HUES48 (cell line): ENCODE data around the gene NOG.

ENCODE experiments used
- H3K27ac ChIP-seq: one replicate; pipeline ENCODE4 v1.7.0; 2013; ENCODE audit warnings: low read depth, low read length, inconsistent platforms
- H3K27me3 ChIP-seq: 2 replicates; pipeline ENCODE4 v1.6.1; 2013; ENCODE audit warnings: mild to moderate bottlenecking, low read length; ENCODE audit not compliant: control insufficient read depth, insufficient read depth
- H3K36me3 ChIP-seq: 2 replicates; pipeline ENCODE4 v1.6.1; 2013; ENCODE audit warnings: low read length; ENCODE audit not compliant: control insufficient read depth, insufficient read depth
- H3K4me1 ChIP-seq: 2 replicates; pipeline ENCODE4 v1.6.1; 2013; ENCODE audit warnings: mild to moderate bottlenecking, low read length; ENCODE audit not compliant: control insufficient read depth, insufficient read depth
- H3K4me3 ChIP-seq: 2 replicates; pipeline ENCODE4 v1.5.1; 2013; ENCODE audit warnings: mild to moderate bottlenecking, low read depth, low read length
- H3K9ac ChIP-seq: 2 replicates; pipeline ENCODE4 v1.6.1; 2013; ENCODE audit warnings: mild to moderate bottlenecking, low read depth, low read length, moderate library complexity
- H3K9me3 ChIP-seq: 2 replicates; pipeline ENCODE4 v1.6.1; 2013; ENCODE audit warnings: low read length; ENCODE audit not compliant: control insufficient read depth, insufficient read depth

NOG gene

GRCh38 chr17:56593646-56594319, at the start of gene NOG:
Gene NOG (plus strand): TSS chr17:56593699. CDS start chr17:56594224, 525 bp downstream.
- peak within 1 kb of the TSS; percentile 63 for H3K4me3 ChIP-seq
- peaks cover 76% of the 10 kb centered on the region for H3K27me3 ChIP-seq
- H3K36me3 ChIP-seq = no peaks in the 10 kb centered on the region
- no peaks in the 10 kb centered on the region for H3K9me3 ChIP-seq
- H3K9ac ChIP-seq = 0 out of 2 replicates have a peak within 1 kb of the TSS, but pooled peaks have one; percentile 30
- H3K4me1 ChIP-seq = peaks cover 20% of the 10 kb centered on the region
- H3K27ac ChIP-seq = peak within 1 kb of the TSS; percentile 37

GRCh38 chr17:56545106-56545505, 48.4 kb upstream of the NOG start:
- H3K9me3 ChIP-seq = no peaks in the 10 kb centered on the region
- H3K36me3 ChIP-seq = no peaks in the 10 kb centered on the region
- H3K9ac ChIP-seq = no peak overlapping the region
- H3K4me3 ChIP-seq = no peak overlapping the region
- H3K27ac ChIP-seq = no peak overlapping the region
- 0 out of 2 replicates have a peak, but pooled peaks cover 5% of the 10 kb centered on the region for H3K4me1 ChIP-seq
- no peaks in the 10 kb centered on the region for H3K27me3 ChIP-seq

- H3K4me1 ChIP-seq = 0 out of 2 replicates have a peak, but pooled peaks cover 5% of the 10 kb centered on the region
- no peak overlapping the region for H3K9ac ChIP-seq
- no peaks in the 10 kb centered on the region for H3K36me3 ChIP-seq
- no peak overlapping the region for H3K4me3 ChIP-seq
- no peaks in the 10 kb centered on the region for H3K27me3 ChIP-seq
- no peak overlapping the region for H3K27ac ChIP-seq
- no peaks in the 10 kb centered on the region for H3K9me3 ChIP-seq
Measured at GRCh38 chr17:56545930-56546329, 47.6 kb upstream of the NOG start.

- H3K27ac ChIP-seq = no peak overlapping the region
- 0 out of 2 replicates have a peak, but pooled peaks cover 5% of the 10 kb centered on the region for H3K4me1 ChIP-seq
- no peaks in the 10 kb centered on the region for H3K27me3 ChIP-seq
- no peaks in the 10 kb centered on the region for H3K9me3 ChIP-seq
- no peaks in the 10 kb centered on the region for H3K36me3 ChIP-seq
- no peak overlapping the region for H3K9ac ChIP-seq
- H3K4me3 ChIP-seq = no peak overlapping the region
Measured at GRCh38 chr17:56548661-56549060, 44.8 kb upstream of the NOG start.

- no peak overlapping the region for H3K4me3 ChIP-seq
- H3K36me3 ChIP-seq = no peaks in the 10 kb centered on the region
- no peak overlapping the region for H3K27ac ChIP-seq
- no peaks in the 10 kb centered on the region for H3K9me3 ChIP-seq
- H3K9ac ChIP-seq = no peak overlapping the region
- H3K27me3 ChIP-seq = no peaks in the 10 kb centered on the region
- 0 out of 2 replicates have a peak, but pooled peaks cover 5% of the 10 kb centered on the region for H3K4me1 ChIP-seq
Measured at GRCh38 chr17:56549501-56549900, 44.0 kb upstream of the NOG start.

- Histone ChIP-seq H3K9me3 (no peaks in the 10 kb centered on the region), H3K4me1 (no peaks in the 10 kb centered on the region), H3K27ac (no peak overlapping the region), H3K9ac (no peak overlapping the region), H3K36me3 (no peaks in the 10 kb centered on the region), H3K27me3 (no peaks in the 10 kb centered on the region), H3K4me3 (no peak overlapping the region)
Measured at GRCh38 chr17:56557682-56558081, 35.8 kb upstream of the NOG start.

- Histone ChIP-seq H3K9ac (no peak overlapping the region), H3K4me3 (no peak overlapping the region), H3K36me3 (no peaks in the 10 kb centered on the region), H3K27ac (no peak overlapping the region), H3K9me3 (no peaks in the 10 kb centered on the region), H3K27me3 (no peaks in the 10 kb centered on the region), H3K4me1 (no peaks in the 10 kb centered on the region)
Measured at GRCh38 chr17:56558088-56558487, 35.4 kb upstream of the NOG start.

- no peak overlapping the region for H3K4me3 ChIP-seq
- no peaks in the 10 kb centered on the region for H3K27me3 ChIP-seq
- no peak overlapping the region for H3K27ac ChIP-seq
- H3K4me1 ChIP-seq = no peaks in the 10 kb centered on the region
- no peak overlapping the region for H3K9ac ChIP-seq
- H3K9me3 ChIP-seq = no peaks in the 10 kb centered on the region
- no peaks in the 10 kb centered on the region for H3K36me3 ChIP-seq
Measured at GRCh38 chr17:56570199-56570598, 23.3 kb upstream of the NOG start.

GRCh38 chr17:56571456-56571855, 22.0 kb upstream of the NOG start:
- Histone ChIP-seq H3K9ac (no peak overlapping the region), H3K4me1 (no peaks in the 10 kb centered on the region), H3K27me3 (no peaks in the 10 kb centered on the region), H3K36me3 (no peaks in the 10 kb centered on the region), H3K9me3 (no peaks in the 10 kb centered on the region), H3K4me3 (no peak overlapping the region), H3K27ac (no peak overlapping the region)

- no peaks in the 10 kb centered on the region for H3K27me3 ChIP-seq
- H3K4me1 ChIP-seq = peaks cover 11% of the 10 kb centered on the region
- H3K4me3 ChIP-seq = no peak overlapping the region
- H3K9me3 ChIP-seq = no peaks in the 10 kb centered on the region
- no peak overlapping the region for H3K9ac ChIP-seq
- no peaks in the 10 kb centered on the region for H3K36me3 ChIP-seq
- H3K27ac ChIP-seq = no peak overlapping the region
Measured at GRCh38 chr17:56577190-56577842, 16.2 kb upstream of the NOG start.

GRCh38 chr17:56577843-56578204, 15.7 kb upstream of the NOG start:
- Histone ChIP-seq H3K9ac (no peak overlapping the region), H3K36me3 (no peaks in the 10 kb centered on the region), H3K27ac (no peak overlapping the region)

More at GRCh38 chr17:56577843-56578204, 15.7 kb upstream of the NOG start:
- H3K4me1 ChIP-seq = peaks cover 11% of the 10 kb centered on the region
- no peaks in the 10 kb centered on the region for H3K9me3 ChIP-seq
- no peaks in the 10 kb centered on the region for H3K27me3 ChIP-seq
- no peak overlapping the region for H3K4me3 ChIP-seq
